Left kidney (tissue), 2 donors: ENCODE results near the gene GOLGA7B. TPM values are rescaled to one million over a fixed set of nuclear protein-coding genes. Genes with fewer than 3 reads are reported as not detected.

Experiments
- DNase-seq: peaks from one replicate; pipeline ENCODE4 v3.0.0-alpha.2; 2013
- polyA plus RNA-seq: library from polyadenylated mRNA; unstranded; fragments of 120-200 nt; gene quantifications from one replicate; pipeline ENCODE4 v1.2.1, GENCODE V29; 2013; ENCODE audit not compliant: insufficient read length

The GOLGA7B gene
- polyA plus RNA-seq, 1 donor: 1.2 TPM

- no peak for DNase-seq
Measured at GRCh38 chr10:97895915-97896314, 46.3 kb downstream of the GOLGA7B start.

GRCh38 chr10:97896756-97897358 lies 47.2 kb downstream of the GOLGA7B start:
- no peak for DNase-seq

GRCh38 chr10:97898429-97898828 lies 48.8 kb downstream of the GOLGA7B start:
- no peak for DNase-seq

- no peak for DNase-seq
Measured at GRCh38 chr10:97901381-97901780, 51.7 kb downstream of the GOLGA7B start.

GRCh38 chr10:97903128-97904017 lies 53.7 kb downstream of the GOLGA7B start:
- no peak for DNase-seq

- DNase-seq: no peak
Measured at GRCh38 chr10:97904018-97904381, 54.4 kb downstream of the GOLGA7B start.

- DNase-seq: no peak
Measured at GRCh38 chr10:97904576-97904975, 54.9 kb downstream of the GOLGA7B start.

GRCh38 chr10:97905276-97905675 lies 55.6 kb downstream of the GOLGA7B start:
- DNase-seq: no peak

- no peak for DNase-seq
Measured at GRCh38 chr10:97907211-97907610, 57.6 kb downstream of the GOLGA7B start.

GRCh38 chr10:97907830-97908229 lies 58.2 kb downstream of the GOLGA7B start:
- no peak for DNase-seq

- DNase-seq: no peak
Measured at GRCh38 chr10:97910661-97911060, 61.0 kb downstream of the GOLGA7B start.

- DNase-seq: no peak
Measured at GRCh38 chr10:97911217-97911616, 61.6 kb downstream of the GOLGA7B start.

- no peak for DNase-seq
Measured at GRCh38 chr10:97913193-97913592, 63.5 kb downstream of the GOLGA7B start.

GRCh38 chr10:97913614-97914013 lies 64.0 kb downstream of the GOLGA7B start:
- no peak for DNase-seq

GRCh38 chr10:97914171-97914836 lies 64.7 kb downstream of the GOLGA7B start:
- DNase-seq: no peak

- DNase-seq: no peak
Measured at GRCh38 chr10:97914837-97915211, 65.2 kb downstream of the GOLGA7B start.

- no peak for DNase-seq
Measured at GRCh38 chr10:97915346-97916131, 65.9 kb downstream of the GOLGA7B start.

- DNase-seq: no peak
Measured at GRCh38 chr10:97916586-97916985, 66.9 kb downstream of the GOLGA7B start.

GRCh38 chr10:97919012-97919411 lies 69.4 kb downstream of the GOLGA7B start:
- DNase-seq: no peak

- DNase-seq: no peak
Measured at GRCh38 chr10:97920865-97921264, 71.2 kb downstream of the GOLGA7B start.
